HG03280 (cell line): ENCODE data around the gene TPH1.

ENCODE experiments used
- ATAC-seq: cut with Tn5 transposase; IDR thresholded peaks from one replicate; pipeline ENCODE4 v1.9.1; 2021; ENCODE audit warnings: mild to moderate bottlenecking, moderate library complexity; ENCODE audit not compliant: unreplicated experiment

The TPH1 gene

GRCh38 chr11:18046116-18046777 is at the start of gene TPH1:
TSS of gene TPH1 (minus strand) at chr11:18046269. CDS start at chr11:18040762, 5,507 bp downstream.
- ATAC-seq: no peak

- no peak for ATAC-seq
Observed at GRCh38 chr11:18093959-18094358, 47.9 kb upstream of the TPH1 start.

- ATAC-seq: no peak
Observed at GRCh38 chr11:18091731-18092130, 45.7 kb upstream of the TPH1 start.

- ATAC-seq: no peak
Observed at GRCh38 chr11:18088966-18089365, 42.9 kb upstream of the TPH1 start.

- no peak for ATAC-seq
Observed at GRCh38 chr11:18088366-18088765, 42.3 kb upstream of the TPH1 start.

GRCh38 chr11:18081551-18081950 is 35.5 kb upstream of the TPH1 start:
- no peak for ATAC-seq

- ATAC-seq: no peak
Observed at GRCh38 chr11:18080451-18080850, 34.4 kb upstream of the TPH1 start.

- no peak for ATAC-seq
Observed at GRCh38 chr11:18078909-18079308, 32.8 kb upstream of the TPH1 start.

GRCh38 chr11:18075444-18075843 is 29.4 kb upstream of the TPH1 start:
- no peak for ATAC-seq

GRCh38 chr11:18071098-18071705 is 25.1 kb upstream of the TPH1 start:
- no peak for ATAC-seq

- no peak for ATAC-seq
Observed at GRCh38 chr11:18067372-18067771, 21.3 kb upstream of the TPH1 start.

GRCh38 chr11:18066626-18067025 is 20.6 kb upstream of the TPH1 start:
- ATAC-seq: no peak

GRCh38 chr11:18065572-18065971 is 19.5 kb upstream of the TPH1 start:
- ATAC-seq: no peak

GRCh38 chr11:18064450-18065054 is 18.5 kb upstream of the TPH1 start:
- no peak for ATAC-seq

GRCh38 chr11:18063862-18064434 is 17.9 kb upstream of the TPH1 start:
- ATAC-seq: no peak

GRCh38 chr11:18063125-18063524 is 17.1 kb upstream of the TPH1 start:
- ATAC-seq: no peak

GRCh38 chr11:18061351-18061750 is 15.3 kb upstream of the TPH1 start:
- no peak for ATAC-seq

- no peak for ATAC-seq
Observed at GRCh38 chr11:18056561-18057181, 10.6 kb upstream of the TPH1 start.

- ATAC-seq: no peak
Observed at GRCh38 chr11:18054511-18055103, 8.5 kb upstream of the TPH1 start.

GRCh38 chr11:18050848-18051247 is 4.8 kb upstream of the TPH1 start:
- ATAC-seq: no peak

- no peak for ATAC-seq
Observed at GRCh38 chr11:18036456-18036855, 9.6 kb downstream of the TPH1 start.
